ENCODE data around the gene ENOPH1.
"Not testable (repeated sequence)": the region's sequence is repeated elsewhere in the genome, so short reads cannot be mapped to it uniquely, and the experiment has no call there.

ENOPH1 gene

GRCh38 chr4:82430193-82430963 lies at the start of gene ENOPH1, which contains the start of gene HNRNPDL:
Gene ENOPH1 (plus strand): TSS chr4:82430590. CDS start chr4:82430830, 240 bp downstream.
Gene HNRNPDL (minus strand): TSS chr4:82430462. CDS start chr4:82429690, 772 bp downstream.
- DNase-seq (ENCODE audit: low read depth) = peak; percentile 91

GRCh38 chr4:82380831-82381230 lies 49.6 kb upstream of the ENOPH1 start:
- no peak for DNase-seq (ENCODE audit: low read depth)

GRCh38 chr4:82381235-82381634 lies 49.2 kb upstream of the ENOPH1 start:
- no peak for DNase-seq (ENCODE audit: low read depth)

- no peak for DNase-seq (ENCODE audit: low read depth)
These were observed 48.6 kb upstream of the ENOPH1 start for GRCh38 chr4:82381661-82382296.

GRCh38 chr4:82382751-82383150 lies 47.6 kb upstream of the ENOPH1 start:
- DNase-seq (ENCODE audit: low read depth) = no peak

GRCh38 chr4:82386312-82386711 lies 44.1 kb upstream of the ENOPH1 start:
- DNase-seq (ENCODE audit: low read depth) = not testable (repeated sequence)

- DNase-seq (ENCODE audit: low read depth) = no peak
These were observed 42.0 kb upstream of the ENOPH1 start for GRCh38 chr4:82388405-82388804.

- not testable (repeated sequence) for DNase-seq (ENCODE audit: low read depth)
These were observed 40.3 kb upstream of the ENOPH1 start for GRCh38 chr4:82390061-82390460.

- DNase-seq (ENCODE audit: low read depth) = no peak
These were observed 35.5 kb upstream of the ENOPH1 start for GRCh38 chr4:82394896-82395295.

GRCh38 chr4:82397527-82397926 lies 32.9 kb upstream of the ENOPH1 start:
- DNase-seq (ENCODE audit: low read depth) = no peak

- DNase-seq (ENCODE audit: low read depth) = no peak
These were observed 32.1 kb upstream of the ENOPH1 start for GRCh38 chr4:82398263-82398662.

- DNase-seq (ENCODE audit: low read depth) = no peak
These were observed 28.8 kb upstream of the ENOPH1 start for GRCh38 chr4:82401600-82401999.

- no peak for DNase-seq (ENCODE audit: low read depth)
These were observed 28.1 kb upstream of the ENOPH1 start for GRCh38 chr4:82402196-82402775.

- DNase-seq (ENCODE audit: low read depth) = no peak
These were observed 26.7 kb upstream of the ENOPH1 start for GRCh38 chr4:82403725-82404124.

- not testable (repeated sequence) for DNase-seq (ENCODE audit: low read depth)
These were observed 15.3 kb upstream of the ENOPH1 start for GRCh38 chr4:82415061-82415460.

- DNase-seq (ENCODE audit: low read depth) = no peak
These were observed 14.4 kb upstream of the ENOPH1 start for GRCh38 chr4:82415922-82416365.

- DNase-seq (ENCODE audit: low read depth) = no peak
These were observed 10.9 kb upstream of the ENOPH1 start for GRCh38 chr4:82419451-82419850.

GRCh38 chr4:82421796-82422560 lies 8.4 kb upstream of the ENOPH1 start:
- DNase-seq (ENCODE audit: low read depth) = no peak

GRCh38 chr4:82422616-82423015 lies 7.8 kb upstream of the ENOPH1 start:
- DNase-seq (ENCODE audit: low read depth) = no peak

- DNase-seq (ENCODE audit: low read depth) = no peak
These were observed 6.9 kb upstream of the ENOPH1 start for GRCh38 chr4:82423245-82424054.

- no peak for DNase-seq (ENCODE audit: low read depth)
These were observed 4.9 kb upstream of the ENOPH1 start for GRCh38 chr4:82425478-82425877.

Measured in fibroblast of gingiva (primary cell).